ENCODE measurements around the gene FAXC. TPM values are rescaled to one million over a fixed set of nuclear protein-coding genes. Genes with fewer than 3 reads are reported as not detected.

Gene FAXC
- total and polyA plus RNA-seq, 2 of the 13 experiments (the other 11 are each of a cell fraction or from before 2014, with no cell fraction given): 0.11 to 0.63 TPM

DNA sequence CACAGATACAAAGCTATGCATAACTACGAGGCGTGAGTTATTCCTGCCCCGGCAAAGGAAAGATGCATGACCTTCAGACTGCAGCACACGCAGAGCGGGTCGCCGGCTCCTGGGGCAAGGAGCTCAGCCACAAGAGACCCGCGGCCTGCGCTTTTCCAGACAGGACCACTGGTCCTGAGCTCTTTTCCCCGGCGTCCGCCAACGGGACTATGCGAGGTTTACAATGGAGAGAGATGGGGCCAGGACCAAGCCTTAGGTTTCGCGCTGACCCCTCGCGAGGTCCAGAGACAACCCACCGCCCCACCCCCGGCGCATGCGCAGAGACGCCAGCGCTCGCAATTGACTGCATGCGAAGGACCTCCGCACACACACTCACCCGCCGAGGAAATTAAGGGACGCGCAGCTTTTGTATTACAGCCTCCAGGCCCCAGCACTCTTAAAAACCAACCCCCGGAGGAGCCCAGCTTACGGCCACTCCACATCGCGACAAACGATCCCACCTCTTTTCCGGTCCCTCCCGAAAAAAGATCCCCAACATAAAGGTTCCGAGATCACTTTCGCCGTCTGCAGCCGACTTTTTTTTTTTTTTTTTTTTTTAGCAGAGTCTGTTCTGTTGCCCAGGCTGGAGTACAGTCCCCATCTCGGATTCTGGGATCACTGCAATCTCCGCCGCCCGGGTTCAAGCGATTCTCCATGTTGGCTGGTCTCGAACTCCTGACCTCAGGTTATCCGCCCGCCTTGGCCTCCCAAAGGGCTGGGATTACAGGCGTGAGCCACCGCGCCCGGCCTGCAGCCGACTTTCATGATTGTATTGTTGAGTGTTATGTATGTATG is 44.4 kb upstream of the FAXC start, which contains the start of gene COQ3 (continued):
- TF ChIP-seq HOXA5 (CRISPR knock-in tag; IDR thresholded peaks at IDR 0.05) (no peak), EED (CRISPR knock-in tag; IDR thresholded peaks at IDR 0.05) (peak; percentile 57; the same call in 1 of the 2 replicates), ZNF547 (CRISPR knock-in tag; IDR thresholded peaks at IDR 0.05) (peak; percentile 73), CEBPB (IDR thresholded peaks at IDR 0.05; ENCODE audit: borderline replicate concordance, low read depth, low read length) (no peak), ZNF446 (CRISPR knock-in tag; IDR thresholded peaks at IDR 0.05) (no peak), FOSL2 (CRISPR knock-in tag; IDR thresholded peaks at IDR 0.05) (0 out of 2 replicates have a peak, but pooled peaks have one; percentile 13), PRMT3 (CRISPR knock-in tag; IDR thresholded peaks at IDR 0.05; ENCODE audit: borderline replicate concordance, low read depth) (peak; percentile 32; the same call in 1 of the 2 replicates), MATR3 (CRISPR knock-in tag; IDR thresholded peaks at IDR 0.05) (no peak), FOXK1 (CRISPR knock-in tag; IDR thresholded peaks at IDR 0.05; ENCODE audit: borderline replicate concordance, low read depth) (0 out of 2 replicates have a peak, but pooled peaks have one; percentile 9), MTA1 (CRISPR knock-in tag; IDR thresholded peaks at IDR 0.05; ENCODE audit: borderline replicate concordance) (peak; percentile 56; the same call in 1 of the 2 replicates), NFYC (CRISPR knock-in tag; IDR thresholded peaks at IDR 0.05) (no peak), ZZZ3 (CRISPR knock-in tag; IDR thresholded peaks at IDR 0.05; ENCODE audit: borderline replicate concordance) (peak; percentile 49; the same call in 1 of the 2 replicates), ZNF766 (CRISPR knock-in tag; IDR thresholded peaks at IDR 0.05; ENCODE audit: borderline replicate concordance) (peak; percentile 70; the same call in 1 of the 2 replicates), FOXM1 (CRISPR knock-in tag; IDR thresholded peaks at IDR 0.05) (no peak), ZBTB42 (CRISPR knock-in tag; IDR thresholded peaks at IDR 0.05) (no peak)
- TF ChIP-seq, protein P1, sequence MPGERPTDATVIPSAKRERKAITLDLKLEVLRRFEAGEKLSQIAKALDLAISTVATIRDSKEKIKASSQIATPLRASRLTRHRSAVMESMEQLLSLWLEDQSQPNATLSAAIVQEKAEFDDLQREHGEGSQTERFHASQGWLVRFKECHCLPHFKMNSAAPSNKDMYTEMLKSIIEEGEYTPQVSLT (CRISPR knock-in tag; IDR thresholded peaks at IDR 0.05; ENCODE audit: borderline replicate concordance, low read depth): 0 out of 2 replicates have a peak, but pooled peaks have one; percentile 54
- TF ChIP-seq, protein P2, sequence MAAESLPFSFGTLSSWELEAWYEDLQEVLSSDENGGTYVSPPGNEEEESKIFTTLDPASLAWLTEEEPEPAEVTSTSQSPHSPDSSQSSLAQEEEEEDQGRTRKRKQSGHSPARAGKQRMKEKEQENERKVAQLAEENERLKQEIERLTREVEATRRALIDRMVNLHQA (CRISPR knock-in tag; IDR thresholded peaks at IDR 0.05): no peak
- TF ChIP-seq, protein P3, sequence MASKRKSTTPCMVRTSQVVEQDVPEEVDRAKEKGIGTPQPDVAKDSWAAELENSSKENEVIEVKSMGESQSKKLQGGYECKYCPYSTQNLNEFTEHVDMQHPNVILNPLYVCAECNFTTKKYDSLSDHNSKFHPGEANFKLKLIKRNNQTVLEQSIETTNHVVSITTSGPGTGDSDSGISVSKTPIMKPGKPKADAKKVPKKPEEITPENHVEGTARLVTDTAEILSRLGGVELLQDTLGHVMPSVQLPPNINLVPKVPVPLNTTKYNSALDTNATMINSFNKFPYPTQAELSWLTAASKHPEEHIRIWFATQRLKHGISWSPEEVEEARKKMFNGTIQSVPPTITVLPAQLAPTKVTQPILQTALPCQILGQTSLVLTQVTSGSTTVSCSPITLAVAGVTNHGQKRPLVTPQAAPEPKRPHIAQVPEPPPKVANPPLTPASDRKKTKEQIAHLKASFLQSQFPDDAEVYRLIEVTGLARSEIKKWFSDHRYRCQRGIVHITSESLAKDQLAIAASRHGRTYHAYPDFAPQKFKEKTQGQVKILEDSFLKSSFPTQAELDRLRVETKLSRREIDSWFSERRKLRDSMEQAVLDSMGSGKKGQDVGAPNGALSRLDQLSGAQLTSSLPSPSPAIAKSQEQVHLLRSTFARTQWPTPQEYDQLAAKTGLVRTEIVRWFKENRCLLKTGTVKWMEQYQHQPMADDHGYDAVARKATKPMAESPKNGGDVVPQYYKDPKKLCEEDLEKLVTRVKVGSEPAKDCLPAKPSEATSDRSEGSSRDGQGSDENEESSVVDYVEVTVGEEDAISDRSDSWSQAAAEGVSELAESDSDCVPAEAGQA (IDR thresholded peaks at IDR 0.05; ENCODE audit: low read depth): no peak
- TF ChIP-seq, protein P3 (CRISPR knock-in tag; IDR thresholded peaks at IDR 0.05; ENCODE audit: borderline replicate concordance): no peak
- TF ChIP-seq, protein P4, sequence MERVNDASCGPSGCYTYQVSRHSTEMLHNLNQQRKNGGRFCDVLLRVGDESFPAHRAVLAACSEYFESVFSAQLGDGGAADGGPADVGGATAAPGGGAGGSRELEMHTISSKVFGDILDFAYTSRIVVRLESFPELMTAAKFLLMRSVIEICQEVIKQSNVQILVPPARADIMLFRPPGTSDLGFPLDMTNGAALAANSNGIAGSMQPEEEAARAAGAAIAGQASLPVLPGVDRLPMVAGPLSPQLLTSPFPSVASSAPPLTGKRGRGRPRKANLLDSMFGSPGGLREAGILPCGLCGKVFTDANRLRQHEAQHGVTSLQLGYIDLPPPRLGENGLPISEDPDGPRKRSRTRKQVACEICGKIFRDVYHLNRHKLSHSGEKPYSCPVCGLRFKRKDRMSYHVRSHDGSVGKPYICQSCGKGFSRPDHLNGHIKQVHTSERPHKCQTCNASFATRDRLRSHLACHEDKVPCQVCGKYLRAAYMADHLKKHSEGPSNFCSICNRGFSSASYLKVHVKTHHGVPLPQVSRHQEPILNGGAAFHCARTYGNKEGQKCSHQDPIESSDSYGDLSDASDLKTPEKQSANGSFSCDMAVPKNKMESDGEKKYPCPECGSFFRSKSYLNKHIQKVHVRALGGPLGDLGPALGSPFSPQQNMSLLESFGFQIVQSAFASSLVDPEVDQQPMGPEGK (CRISPR knock-in tag; IDR thresholded peaks at IDR 0.05): 0 out of 2 replicates have a peak, but pooled peaks have one; percentile 25
